ENCODE data around the gene FGF10. TPM values are rescaled to one million over a fixed set of nuclear protein-coding genes. Genes with fewer than 3 reads are reported as not detected.
A peak's percentile ranks its signal among the peaks of the same experiment; 100 is the strongest.

The FGF10 gene
- under 1 TPM in 2 of 6 experiments, not detected in 4; 0.11 to 0.12 TPM for total RNA-seq
- long read RNA-seq = 0 reads

DNA sequence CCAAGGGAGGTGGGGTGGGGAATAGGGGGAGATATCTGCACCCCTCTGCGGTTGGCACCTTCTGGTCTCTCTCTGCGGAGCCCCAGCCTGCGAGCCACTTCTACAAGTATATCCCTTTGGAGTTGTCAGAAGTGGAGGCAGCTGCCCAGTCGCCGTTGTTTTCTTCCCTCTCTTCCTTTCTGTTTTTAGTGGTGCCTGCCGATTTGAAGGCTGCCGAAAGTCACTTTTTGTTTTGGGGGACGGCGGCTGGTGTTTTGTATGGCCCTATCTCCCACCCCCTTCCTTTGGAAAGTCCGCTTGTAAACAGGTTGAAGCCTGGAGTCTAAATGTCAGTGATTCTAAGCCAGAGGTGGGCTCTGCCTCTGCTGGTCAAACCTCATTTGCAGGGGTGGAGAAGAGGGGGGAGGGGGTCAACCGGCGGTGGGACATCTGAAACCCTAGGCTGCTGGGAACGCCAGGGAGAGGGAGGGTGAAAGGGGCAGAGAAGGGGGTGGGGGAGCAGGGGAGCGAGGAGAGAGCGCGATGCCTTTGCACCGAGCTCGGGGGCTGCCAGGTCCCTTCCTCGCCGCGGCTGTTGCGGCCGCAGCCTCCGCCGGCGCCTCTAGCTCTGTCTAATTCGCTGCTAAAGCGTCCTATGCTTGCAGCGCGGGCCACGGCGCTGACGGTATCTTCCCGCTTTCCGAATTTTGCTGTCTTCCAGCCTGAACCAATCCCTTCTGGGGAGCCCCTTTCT is at the start of gene FGF10:
Gene FGF10, minus strand, starts transcription at position 331 of the 733 bp plus-strand sequence. CDS start 738 bp downstream, outside the sequence.
- H3K36me3 ChIP-seq = no peaks in the 10 kb centered on the region
- H3K4me3 ChIP-seq = peak within 1 kb of the TSS; percentile 15 to 34 (median 28)
- peaks cover 4 to 7% of the 10 kb centered on the region in 2 donors for H3K27me3 ChIP-seq
- DNase-seq (peak in 2 of 3 donors; percentile 25 to 49), ATAC-seq (peak; percentile 64 to 78 (median 68))
- TF ChIP-seq POLR2A (IDR thresholded peaks at IDR 0.05) = no peak
- TF ChIP-seq, protein P1, sequence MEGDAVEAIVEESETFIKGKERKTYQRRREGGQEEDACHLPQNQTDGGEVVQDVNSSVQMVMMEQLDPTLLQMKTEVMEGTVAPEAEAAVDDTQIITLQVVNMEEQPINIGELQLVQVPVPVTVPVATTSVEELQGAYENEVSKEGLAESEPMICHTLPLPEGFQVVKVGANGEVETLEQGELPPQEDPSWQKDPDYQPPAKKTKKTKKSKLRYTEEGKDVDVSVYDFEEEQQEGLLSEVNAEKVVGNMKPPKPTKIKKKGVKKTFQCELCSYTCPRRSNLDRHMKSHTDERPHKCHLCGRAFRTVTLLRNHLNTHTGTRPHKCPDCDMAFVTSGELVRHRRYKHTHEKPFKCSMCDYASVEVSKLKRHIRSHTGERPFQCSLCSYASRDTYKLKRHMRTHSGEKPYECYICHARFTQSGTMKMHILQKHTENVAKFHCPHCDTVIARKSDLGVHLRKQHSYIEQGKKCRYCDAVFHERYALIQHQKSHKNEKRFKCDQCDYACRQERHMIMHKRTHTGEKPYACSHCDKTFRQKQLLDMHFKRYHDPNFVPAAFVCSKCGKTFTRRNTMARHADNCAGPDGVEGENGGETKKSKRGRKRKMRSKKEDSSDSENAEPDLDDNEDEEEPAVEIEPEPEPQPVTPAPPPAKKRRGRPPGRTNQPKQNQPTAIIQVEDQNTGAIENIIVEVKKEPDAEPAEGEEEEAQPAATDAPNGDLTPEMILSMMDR (IDR thresholded peaks at IDR 0.05) = no peak
- no peaks in the 10 kb centered on the region for H3K9me3 ChIP-seq
- no peak within 1 kb of the TSS for H3K27ac ChIP-seq
- intact Hi-C loops (cut with DNase I) = no loop called here
- peaks cover 0 to 18% (median 0%) of the 10 kb centered on the region in 4 donors for H3K4me1 ChIP-seq
- WGBS (ENCODE audit: insufficient coverage, low coverage, low lambda C conversion rate, missing lambda C conversion rate) = under 1% methylated on average over 23 of the region's 35 CpGs

DNA sequence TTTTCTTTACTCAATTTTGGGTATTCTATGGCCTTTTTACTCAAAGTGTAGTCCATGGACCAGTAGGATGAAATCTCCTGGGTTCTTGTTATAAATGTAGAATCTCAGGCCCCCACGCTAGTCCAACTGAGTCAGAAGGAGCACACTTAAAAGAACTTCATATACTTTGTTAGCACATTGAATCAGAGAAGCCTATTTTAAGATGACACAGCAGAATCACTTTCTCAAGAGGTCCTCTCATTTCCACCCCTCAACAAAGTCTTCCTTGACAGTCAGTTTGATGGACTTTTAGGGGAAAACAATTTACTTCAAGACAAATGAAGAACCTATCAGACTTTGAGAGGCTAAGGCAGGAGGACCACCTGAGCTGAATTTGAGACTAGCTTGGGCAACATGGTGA is 37.7 kb upstream of the FGF10 start:
- no peaks in the 10 kb centered on the region for H3K36me3 ChIP-seq
- H3K27me3 ChIP-seq = no peaks in the 10 kb centered on the region
- H3K4me3 ChIP-seq = no peak overlapping the region
- intact Hi-C loops (cut with DNase I) = no loop called here
- 44% methylated on average over 1 of the region's 1 CpG for WGBS (ENCODE audit: insufficient coverage, low coverage, low lambda C conversion rate, missing lambda C conversion rate)
- ATAC-seq (no peak), DNase-seq (no peak)
- H3K27ac ChIP-seq = no peak overlapping the region
- TF ChIP-seq POLR2A (IDR thresholded peaks at IDR 0.05) = no peak
- TF ChIP-seq, protein P1 (IDR thresholded peaks at IDR 0.05) = no peak
- no peaks in the 10 kb centered on the region for H3K9me3 ChIP-seq
- H3K4me1 ChIP-seq = no peaks in the 10 kb centered on the region

- no peaks in the 10 kb centered on the region for H3K9me3 ChIP-seq
- H3K4me3 ChIP-seq = no peak overlapping the region
- no peaks in the 10 kb centered on the region for H3K27me3 ChIP-seq
- DNase-seq = no peak
- TF ChIP-seq POLR2A (IDR thresholded peaks at IDR 0.05) = no peak
- TF ChIP-seq, protein P1 (IDR thresholded peaks at IDR 0.05) = no peak
- intact Hi-C loops (cut with DNase I) = no loop called here
- WGBS (ENCODE audit: insufficient coverage, low coverage, low lambda C conversion rate, missing lambda C conversion rate) = 64% methylated on average over 3 of the region's 3 CpGs
- no peaks in the 10 kb centered on the region for H3K4me1 ChIP-seq
- no peak overlapping the region for H3K27ac ChIP-seq
- no peaks in the 10 kb centered on the region for H3K36me3 ChIP-seq
- no peak for ATAC-seq
Observed at GRCh38 chr5:44412286-44412685, 23.1 kb upstream of the FGF10 start.

- Histone ChIP-seq H3K27ac (no peak overlapping the region), H3K4me3 (no peak overlapping the region), H3K36me3 (no peaks in the 10 kb centered on the region), H3K9me3 (no peaks in the 10 kb centered on the region), H3K27me3 (no peaks in the 10 kb centered on the region), H3K4me1 (no peaks in the 10 kb centered on the region)
- intact Hi-C loops (cut with DNase I) = no loop called here
- ATAC-seq (no peak), DNase-seq (no peak)
- 70% methylated on average over 2 of the region's 2 CpGs for WGBS (ENCODE audit: insufficient coverage, low coverage, low lambda C conversion rate, missing lambda C conversion rate)
- no peak for TF ChIP-seq POLR2A (IDR thresholded peaks at IDR 0.05)
- TF ChIP-seq, protein P1 (IDR thresholded peaks at IDR 0.05) = no peak
Observed at GRCh38 chr5:44402084-44402483, 12.9 kb upstream of the FGF10 start.
